Renal cortical epithelial cell (primary cell): ENCODE measurements around the gene SEMA3G. TPM values are rescaled to one million over a fixed set of nuclear protein-coding genes. Genes with fewer than 3 reads are reported as not detected.

Experiments
- DNase-seq: peaks from one replicate; pipeline ENCODE4 v3.0.0-alpha.2; 2011; ENCODE audit warnings: low read depth
- total RNA-seq: library from RNA; depleted of rRNA; stranded (reverse); fragments of >200 nt; gene quantifications from 2 replicates; pipeline ENCODE4 v1.2.3, GENCODE V29; 2014

SEMA3G gene
- total RNA-seq = 0.05 and 0.17 TPM in 2 replicates

DNA sequence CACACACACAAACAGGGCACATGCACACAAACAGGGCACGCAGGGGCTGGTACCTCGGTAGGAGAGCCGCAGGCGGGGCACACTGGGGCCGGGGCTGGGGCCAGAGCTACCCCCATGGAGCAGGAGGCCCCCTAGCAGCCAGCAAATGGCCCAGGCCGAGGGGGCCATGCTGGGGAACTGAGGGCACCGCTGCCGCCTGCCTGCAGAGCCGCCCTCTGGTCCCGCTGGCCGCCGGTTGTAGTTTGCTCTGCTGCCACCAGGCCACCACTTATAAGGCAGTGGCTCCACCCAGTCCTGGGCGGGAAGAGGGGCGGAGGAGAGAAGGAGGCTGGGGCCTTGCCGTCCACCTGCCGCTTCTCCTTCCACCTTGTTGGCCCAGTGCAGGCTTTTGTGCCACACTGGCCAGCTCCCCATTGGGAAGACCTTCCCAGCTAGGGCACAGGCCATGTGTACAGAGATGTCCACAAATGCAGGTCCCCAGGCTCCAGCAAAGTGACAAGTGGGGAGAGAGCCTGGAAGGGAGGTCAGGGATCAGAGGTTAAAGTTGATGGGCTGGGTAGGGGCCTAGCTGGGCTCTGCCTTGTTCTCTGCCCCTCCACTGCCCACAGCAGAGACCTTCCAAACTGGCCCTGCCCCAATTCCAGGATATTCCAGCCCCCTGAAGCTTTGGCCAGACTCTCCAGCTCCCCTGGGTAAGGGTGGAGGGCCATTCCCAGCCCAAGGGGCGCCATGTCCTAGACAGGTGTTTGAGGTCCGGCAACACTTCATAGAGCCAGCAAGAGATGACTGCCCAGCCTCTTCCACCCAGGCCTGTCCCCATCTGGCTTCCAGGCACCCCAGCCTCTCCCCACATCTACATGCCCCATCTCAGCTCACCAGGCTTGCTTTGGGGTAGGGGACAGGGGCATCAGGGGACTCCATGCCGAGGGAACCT, at the start of gene SEMA3G:
Gene SEMA3G (minus strand): TSS at position 244 of the 934 bp plus-strand sequence. CDS start 76 bp downstream, at position 168.
- peak; percentile 34 for DNase-seq

GRCh38 chr3:52494445-52494844, 49.5 kb upstream of the SEMA3G start:
- no peak for DNase-seq

GRCh38 chr3:52493232-52494017, 48.5 kb upstream of the SEMA3G start:
- no peak for DNase-seq

GRCh38 chr3:52492059-52492458, 47.2 kb upstream of the SEMA3G start:
- no peak for DNase-seq

DNA sequence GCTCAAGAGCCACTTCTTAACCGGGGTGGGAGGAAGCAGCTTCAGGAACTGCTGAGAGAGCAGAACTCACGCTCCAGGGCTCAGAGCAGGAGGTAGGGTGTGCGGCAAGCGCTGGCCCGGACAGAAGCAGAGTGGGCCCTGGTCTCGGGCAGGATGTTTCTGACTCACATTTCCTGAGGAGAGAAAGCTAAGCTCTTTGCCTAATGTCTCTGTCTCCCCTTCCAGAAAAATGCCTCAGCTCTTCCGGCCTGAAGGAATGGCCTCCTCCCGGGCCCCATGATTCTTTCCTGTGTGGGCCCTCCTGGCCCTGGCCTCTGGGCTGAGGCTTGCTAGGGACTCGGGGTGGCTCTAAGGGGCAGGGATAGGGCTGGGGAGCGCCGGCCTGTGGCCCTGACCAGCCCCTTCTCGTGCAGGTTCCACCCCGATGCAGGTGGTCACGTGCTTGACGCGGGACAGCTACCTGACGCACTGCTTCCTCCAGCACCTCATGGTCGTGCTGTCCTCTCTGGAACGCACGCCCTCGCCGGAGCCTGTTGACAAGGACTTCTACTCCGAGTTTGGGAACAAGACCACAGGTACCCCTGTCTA, 46.1 kb upstream of the SEMA3G start:
- peak; percentile 24 for DNase-seq

GRCh38 chr3:52490035-52490938, 45.4 kb upstream of the SEMA3G start:
- DNase-seq = no peak

DNA sequence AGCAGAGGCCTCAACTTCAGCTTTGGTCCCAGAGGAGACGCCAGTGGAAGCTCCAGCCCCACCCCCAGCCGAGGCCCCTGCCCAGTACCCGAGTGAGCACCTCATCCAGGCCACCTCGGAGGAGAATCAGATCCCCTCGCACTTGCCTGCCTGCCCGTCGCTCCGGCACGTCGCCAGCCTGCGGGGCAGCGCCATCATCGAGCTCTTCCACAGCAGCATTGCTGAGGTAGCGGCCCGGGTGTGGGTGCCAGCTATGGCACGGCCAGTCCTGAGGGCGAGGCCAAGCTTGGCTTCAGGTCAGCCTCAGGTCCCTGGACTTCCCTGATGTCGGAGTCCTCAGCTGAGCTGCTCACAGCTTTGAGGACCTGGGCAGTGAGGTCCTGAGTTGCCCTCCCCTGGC, 44.5 kb upstream of the SEMA3G start:
- DNase-seq = no peak

DNA sequence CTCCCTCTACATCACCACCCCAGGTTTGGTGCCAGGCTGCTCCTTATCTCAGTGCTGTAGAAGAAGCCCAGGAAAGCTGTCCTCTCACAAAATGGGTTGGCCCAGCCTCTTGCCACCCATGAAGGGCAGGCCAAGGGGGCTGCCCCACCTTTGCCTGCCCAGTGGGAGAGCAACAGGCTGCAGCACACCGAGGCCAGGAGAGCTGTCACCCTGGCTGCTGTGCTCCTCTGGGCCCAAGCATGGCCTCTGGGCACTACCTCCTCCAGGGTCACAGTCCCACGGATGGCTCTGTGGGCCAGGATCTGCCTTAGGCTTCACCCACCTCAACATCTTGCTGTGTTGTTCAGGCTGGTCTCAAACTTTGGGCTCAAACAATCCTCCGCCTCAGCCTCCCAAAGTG, 43.8 kb upstream of the SEMA3G start:
- no peak for DNase-seq

- no peak for DNase-seq
Measured at GRCh38 chr3:52487788-52488691, 43.1 kb upstream of the SEMA3G start.

GRCh38 chr3:52487050-52487787, 42.3 kb upstream of the SEMA3G start:
- DNase-seq = no peak

DNA sequence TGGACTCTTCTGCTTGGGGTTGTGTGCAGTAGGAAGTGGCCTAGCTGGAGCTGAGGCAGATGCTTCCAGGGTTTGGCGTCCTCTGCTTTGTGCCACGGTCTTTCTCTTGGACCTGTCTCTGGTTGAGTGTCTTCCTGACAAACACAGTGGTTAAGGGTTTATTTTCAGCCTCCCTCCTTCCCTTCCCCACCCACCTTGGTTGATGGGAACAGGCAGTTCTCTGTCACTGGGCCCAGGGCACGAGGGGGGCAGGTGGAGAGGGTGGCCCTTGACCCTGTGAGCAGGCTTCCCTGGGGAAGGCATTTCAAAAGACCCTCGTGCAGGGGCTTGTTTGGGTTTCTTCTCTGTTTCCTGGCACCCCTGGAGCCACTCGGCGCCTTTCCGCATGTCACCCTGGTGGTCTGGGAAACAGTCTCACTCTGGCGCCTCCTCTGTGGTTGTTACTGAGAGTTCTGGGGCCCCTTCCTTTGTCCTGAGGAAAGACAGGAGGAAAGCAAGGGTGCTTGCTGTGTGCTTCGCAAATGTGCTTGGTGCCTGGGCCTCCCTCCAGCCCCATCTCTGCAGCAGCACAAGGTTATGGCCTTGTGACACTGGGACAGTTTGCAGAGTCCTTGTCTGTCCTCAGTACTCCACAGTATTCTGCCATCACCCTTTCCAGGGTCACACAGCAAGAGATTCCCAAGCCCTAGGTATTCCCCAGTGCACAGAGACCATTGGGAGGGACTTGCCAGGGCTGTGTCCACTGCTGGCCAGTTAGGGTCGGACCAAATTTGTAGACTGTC, 40.0 kb upstream of the SEMA3G start:
- DNase-seq = no peak

DNA sequence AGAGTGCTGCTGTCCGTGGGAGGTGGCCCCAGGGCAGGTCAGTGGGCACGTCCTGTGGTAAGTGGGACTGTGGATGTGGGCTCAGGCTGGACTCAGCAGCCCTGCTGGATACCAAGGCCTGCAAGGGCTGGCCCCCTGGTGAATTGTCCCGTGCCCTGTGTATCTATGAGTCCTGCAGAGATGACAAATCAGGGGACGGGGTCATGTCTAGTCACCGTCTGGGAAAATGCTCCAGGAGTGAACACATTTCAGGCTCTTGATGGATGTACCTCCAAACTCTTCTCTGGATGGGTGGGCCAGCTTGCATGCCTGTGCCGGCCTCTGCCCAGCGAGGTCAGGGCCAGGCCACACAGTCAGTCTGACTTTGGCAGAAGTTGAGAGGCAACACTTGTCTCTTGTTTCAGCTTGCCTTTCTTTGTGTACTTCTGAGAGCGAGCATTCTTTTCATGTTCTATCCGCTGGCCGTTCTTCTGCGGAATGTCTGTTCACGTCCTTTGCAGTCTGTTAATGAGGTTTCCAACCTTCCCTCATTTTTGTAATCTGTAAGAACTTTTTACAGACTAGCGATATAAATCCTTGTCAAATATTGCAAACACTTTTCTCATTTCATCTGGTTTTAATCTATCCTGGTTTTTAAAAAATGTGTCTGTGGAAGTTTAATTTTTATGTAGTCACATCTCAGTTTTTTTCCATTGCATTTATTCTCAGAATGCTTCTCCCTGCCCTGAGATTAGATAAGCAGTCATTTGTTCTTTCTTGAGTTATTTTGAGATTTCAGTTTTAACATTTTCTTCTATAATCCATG, 38.9 kb upstream of the SEMA3G start:
- no peak for DNase-seq

- no peak for DNase-seq
Measured at GRCh38 chr3:52483081-52483480, 38.2 kb upstream of the SEMA3G start.

GRCh38 chr3:52481819-52482521, 37.1 kb upstream of the SEMA3G start:
- no peak for DNase-seq

- DNase-seq = no peak
Measured at GRCh38 chr3:52480768-52481715, 36.1 kb upstream of the SEMA3G start.
